NCI-H82 (cell line): ENCODE data around the gene VPS35L.

Experiments
- DNase-seq: peaks from one replicate; lab custom pipeline; 2025; lab: John Stamatoyannopoulos, UW

The VPS35L gene

DNA sequence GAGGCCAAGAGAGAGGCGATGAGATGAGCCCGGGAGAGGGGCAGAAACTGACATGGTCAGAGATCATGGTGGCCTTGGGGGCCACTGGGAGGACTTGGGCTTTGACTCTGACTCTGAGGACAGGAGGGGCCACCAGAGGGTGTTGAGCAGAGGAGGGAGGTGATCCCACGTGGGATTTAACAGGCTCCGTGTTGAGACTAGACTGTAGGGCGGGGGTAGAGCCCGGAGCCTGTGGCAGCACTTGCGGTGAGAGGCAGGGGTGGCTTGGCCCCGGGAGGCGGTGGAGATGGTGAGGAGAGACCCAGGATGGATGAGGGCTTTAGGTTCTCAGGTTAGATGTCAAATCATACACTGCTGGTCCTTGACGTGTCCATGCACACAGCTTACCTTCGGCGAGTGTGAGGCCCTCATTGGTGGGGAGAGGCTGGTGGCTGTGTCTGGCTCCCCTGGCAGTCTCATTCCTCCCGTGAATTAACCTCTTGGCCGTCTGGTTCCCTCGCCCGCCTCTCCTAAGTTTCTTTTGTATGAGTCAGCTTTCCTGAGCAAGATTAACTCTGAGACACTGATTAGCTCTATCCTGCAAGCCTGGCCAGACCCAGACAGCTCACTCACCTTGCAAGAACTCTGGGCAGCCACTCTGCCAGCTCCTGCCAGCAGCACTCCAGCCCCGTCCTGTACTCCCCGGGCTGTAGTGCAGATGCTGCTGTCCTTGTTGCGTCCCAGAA, 39.7 kb downstream of the VPS35L start:
- DNase-seq, result peak; percentile 3

DNA sequence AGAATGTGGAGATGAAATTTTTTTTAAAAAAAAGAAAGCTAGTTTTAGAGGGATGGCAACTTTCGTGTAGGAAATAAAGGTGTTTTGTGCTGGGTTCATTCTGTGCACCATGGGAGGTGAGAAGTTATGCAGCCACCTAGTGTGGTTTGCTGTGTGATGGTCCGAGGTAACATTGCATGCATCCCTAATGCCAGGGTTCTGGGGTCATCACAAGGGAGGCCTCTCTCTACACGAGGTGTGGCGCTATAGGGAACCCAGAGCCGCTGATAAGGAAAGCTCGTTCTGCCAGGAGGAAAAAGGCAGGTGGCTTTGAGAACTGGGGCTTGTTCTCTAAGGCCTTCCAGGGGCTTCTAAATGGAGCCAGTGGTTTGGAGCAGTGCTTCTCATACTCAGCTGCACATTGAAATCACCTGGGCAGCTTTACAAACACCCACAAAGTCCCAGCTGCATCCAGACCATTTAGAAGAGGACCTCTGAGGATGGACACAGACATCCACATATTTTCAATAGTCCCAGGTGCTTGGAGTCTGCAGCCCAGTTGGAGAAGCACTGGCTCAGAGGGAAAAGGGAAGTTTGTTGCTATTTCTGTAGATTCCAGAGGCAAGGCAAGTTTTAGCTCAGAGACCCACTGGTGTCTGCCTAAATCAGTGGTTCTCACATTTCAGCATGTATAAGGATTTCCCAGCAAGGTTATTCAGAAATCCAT, 43.5 kb downstream of the VPS35L start:
- no peak for DNase-seq

DNA sequence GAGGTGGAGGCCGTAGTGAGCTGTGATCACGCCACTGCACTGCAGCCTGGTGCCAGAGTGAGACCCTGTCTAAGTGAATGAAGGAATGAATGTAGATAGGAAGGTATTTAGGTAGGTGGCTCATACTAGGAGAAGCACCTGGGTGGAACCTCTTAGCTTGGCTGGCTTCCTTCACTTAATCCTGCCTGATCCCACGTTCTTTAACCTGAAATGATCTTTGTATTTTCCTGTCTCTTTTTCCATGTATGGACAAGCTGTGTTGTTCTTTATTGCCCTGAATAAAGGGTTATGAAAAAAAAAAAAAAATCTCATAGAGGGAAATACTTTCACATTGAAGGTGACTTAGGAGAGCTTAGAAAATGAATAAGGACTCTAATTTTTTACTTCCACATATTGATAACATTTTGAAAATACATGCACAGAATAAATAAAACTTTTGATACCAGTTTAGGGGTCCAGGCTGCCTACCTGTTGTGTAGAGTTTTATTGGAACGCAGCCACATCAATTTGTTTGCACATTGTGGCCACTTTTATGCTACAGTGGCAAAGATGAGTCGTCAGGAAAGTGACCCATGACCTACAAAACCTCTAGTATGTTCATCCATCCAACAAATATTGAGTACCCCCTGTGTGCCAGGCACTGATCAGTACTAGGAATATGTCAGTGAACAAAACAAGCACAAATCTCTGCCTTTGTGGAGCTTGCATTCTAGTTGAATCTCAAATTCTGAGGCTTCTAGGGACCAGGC, 44.6 kb downstream of the VPS35L start:
- DNase-seq, result no peak

DNA sequence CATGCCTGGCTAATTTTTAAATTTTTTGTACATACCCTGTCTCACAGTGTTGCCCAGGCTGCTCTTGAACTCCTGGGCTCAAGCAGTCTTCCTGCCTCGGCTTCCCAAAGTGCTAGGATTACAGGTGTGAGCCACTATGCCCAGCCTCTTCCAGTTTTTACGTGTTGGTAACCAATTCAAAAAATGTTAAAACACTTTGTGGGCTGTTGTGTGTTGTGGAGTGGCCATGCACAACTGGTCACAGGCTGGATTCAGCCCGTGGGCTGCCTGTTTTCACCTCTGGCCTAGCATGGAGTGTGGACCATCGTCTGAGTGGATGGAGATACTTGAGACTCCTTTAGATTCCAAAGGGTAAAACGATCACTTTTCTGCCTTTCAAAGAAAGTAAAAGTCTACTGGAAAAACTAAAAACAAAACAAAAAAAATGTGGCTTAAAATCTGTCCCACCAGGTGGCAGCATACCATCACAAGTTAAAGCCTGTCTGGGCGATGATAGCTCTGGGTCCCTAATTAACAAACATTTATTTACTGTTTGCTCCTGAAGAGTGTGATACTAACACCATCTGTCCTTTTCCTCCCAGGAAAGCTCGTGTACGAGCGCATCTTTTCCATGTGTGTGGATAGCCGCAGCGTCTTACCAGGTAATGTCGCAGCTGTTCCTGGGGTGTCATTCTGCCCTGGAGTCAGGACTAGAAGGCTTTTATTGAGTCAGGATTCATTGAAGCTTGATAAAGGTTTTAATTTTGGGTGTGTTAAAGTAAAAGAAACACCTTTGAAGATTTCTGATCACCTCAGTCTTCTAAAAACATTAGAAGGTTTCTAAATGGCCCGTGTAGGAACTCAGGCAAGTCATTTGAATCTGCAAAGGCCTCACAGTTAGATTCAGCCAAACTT, 45.8 kb downstream of the VPS35L start:
- peak; percentile 65 for DNase-seq

DNA sequence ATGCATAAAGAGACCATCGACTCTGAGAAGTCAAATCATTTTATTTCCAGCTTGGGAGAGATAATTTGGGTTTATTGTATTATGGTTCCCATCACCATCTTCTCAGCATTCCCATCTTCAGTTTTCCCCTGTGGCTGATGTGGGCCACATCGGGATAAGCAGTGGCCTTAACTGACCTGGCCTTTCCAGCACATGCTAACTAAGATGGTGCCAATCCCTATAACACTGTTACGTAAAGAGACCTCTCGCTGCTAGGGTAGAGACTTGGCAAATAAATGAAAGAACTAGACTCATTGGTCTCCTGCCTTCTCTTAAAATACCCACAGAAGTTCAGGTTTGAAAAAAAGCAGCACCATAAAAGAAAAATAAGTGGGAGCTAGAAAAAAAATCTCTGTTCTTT, 49.4 kb downstream of the VPS35L start:
- no peak for DNase-seq

DNA sequence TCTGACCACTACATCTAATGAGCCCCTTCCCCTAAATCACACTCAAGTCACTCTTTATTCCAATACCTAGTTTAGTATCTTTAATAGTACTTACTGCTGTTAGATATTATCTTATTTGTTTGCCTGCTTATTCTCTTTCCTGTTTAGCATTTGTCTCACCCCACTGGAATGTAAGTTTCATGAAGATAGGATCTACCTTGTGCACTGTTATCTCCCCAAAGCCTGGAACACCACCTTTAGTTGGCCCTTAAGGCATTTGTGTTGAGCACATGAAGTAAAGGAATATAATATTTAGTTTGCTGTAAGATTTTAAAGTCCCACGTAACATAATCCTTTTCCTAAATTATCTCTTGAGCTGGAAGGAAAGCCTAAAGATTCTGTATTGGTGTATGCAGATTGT, 50.2 kb downstream of the VPS35L start:
- no peak for DNase-seq

DNA sequence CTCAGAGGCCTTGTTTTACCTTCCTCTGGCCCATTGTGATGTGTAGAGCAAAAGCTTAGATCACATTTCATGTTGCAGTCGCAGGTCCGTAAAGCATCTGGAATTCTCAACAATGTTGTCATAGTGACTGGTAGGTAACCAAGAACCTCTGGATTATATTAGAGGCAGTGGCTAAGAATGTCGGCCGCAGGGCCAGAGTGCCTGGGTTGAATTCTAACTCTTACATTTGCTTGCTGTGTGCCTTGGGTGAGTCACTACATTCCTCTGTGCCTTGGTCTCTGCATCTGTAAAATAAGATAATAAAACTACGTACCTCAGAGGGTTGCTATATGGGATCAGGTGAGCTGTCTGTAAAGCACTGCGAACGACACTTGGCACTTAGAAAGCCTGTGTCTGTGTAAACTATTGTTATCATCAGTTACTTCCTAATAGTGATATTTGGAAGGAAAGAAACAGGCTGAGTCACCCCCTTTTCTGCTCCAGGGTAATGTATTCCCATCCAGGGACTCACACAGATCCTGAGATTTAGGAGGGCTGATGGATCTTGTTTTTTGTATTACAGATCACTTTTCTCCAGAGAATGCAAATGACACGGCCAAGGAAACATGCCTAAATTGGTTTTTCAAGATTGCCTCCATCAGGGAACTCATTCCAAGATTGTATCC, 52.2 kb downstream of the VPS35L start:
- no peak for DNase-seq

DNA sequence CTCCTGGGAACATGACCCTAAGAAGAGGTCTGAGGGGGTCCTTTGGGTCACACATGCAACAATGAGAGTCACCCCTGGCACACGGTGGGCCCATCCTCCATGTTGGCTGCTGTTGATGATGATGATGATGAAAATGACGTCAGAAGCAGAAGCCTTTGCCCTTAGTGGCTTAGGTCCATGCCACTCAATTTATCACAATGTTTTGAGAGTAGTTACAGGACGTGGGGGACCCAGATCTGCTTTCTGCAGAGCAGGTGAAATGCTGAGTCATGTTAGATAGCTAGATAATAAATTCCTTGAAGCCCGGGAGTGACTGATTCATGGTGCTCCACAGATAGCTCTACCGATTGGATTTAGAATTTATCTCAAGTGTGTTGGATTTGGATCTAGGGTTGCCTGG, 53.9 kb downstream of the VPS35L start:
- DNase-seq, result no peak

DNA sequence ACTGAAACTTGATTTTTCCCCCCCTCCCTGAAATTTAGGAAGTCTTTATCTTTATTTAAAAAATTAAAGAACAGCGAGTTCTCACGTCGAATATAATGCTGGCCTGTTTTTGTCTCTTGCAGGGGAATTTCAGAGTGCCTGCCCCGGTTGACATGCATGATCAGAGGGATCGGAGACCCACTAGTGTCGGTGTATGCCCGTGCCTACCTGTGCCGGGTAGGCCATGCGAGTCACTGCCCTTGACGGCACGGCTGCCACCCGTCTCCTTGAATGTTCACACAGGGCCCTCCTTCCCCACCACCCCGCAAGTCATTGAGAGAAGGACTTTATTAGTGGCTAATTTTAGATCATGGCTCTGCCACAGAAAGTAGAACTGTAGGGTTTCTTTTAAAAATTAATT, 54.7 kb downstream of the VPS35L start:
- DNase-seq, result no peak

DNA sequence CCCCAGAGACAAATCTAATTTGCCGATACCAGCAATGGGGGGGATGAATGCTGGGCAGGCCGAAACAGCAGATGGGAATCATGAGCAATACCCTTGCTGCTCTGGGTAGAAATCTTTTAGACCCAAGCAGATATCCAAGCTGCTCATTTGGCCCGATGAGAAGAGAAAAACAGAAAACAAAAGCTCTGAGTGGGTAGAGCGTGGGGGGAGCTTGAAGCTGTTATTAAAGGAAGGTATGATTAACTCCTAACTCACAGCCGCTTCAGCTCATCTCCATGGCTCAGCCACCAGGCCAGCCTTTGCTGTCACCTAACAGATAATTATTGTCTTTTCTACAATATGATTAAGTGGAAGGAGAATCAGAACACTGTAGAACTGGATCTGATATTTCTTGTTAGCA, 58.3 kb downstream of the VPS35L start:
- no peak for DNase-seq

DNA sequence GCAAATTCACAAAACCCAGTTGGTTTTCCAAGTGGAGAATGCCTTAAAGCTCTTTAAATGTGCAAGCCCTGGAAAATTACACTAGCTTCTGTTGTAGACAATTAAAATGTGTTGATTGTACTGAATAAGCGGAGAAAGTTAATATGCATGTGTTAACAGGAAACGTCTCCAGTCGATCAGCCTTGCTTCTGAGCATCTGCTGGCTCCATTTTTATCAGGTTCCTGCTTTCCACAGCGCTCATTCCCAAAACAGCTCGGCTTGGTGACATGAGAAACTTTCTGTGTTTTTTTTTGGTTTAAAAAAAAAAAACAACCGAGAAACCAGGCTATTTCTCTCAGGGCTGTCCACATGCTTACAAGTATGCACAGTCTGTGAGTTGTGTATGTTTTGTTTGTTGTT, 60.7 kb downstream of the VPS35L start:
- DNase-seq, result no peak

DNA sequence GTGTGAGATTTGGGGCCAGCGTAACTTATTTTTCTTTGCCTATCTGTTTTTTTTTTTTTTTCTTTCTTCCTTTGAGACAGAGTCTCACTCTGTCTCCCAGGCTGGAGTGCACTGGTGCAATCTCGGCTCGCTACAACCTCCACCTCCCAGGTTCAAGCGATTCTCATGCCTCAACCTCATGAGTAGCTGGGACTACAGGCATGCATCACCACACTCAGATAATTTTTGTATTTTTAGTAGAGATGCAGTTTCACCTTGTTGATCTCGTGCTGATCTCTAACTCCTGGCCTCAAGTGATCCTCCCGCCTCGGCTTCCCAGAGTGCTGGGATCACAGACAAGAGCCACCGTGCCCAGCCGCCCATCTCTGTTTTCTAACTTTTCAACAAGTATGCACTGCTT, 63.4 kb downstream of the VPS35L start:
- no peak for DNase-seq

DNA sequence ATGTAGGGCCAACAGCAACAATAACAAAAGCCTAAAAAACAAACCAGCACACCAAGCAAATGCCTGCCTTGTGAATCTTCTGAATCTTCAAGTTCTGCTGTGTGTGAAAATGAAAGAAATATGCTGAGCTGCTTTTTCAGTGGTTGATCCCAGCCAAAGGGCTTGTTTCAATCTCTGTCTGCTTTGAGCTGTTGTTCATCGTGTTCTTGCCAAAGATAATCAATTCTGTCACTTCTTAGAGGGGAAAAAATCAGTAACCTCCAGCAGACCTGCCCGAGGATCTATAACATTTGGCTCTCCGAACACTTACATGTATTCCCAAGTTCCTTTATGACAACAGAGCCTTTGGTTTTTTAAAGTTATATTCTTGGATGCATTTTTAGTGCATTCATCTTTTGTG, 65.9 kb downstream of the VPS35L start:
- DNase-seq, result no peak

DNA sequence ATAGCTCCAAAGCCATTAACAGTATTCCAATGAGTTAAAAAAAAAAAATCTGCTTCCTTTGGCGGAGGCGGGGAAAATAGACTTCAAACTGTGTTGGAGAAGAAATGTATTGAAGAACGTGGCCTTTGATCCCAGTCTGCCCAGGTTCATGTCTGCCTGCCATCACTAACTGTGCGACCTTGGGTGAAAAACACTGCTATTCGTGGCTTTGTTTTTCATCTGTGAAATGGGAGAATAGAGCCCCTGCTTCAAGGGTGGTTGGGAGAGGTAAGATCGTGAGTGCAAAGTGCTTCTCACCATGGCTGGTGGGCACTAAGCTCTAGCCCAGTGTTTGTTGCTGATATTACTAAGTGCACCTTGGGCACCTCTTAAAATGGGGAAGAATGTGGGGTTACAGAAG, 69.5 kb downstream of the VPS35L start:
- no peak for DNase-seq

DNA sequence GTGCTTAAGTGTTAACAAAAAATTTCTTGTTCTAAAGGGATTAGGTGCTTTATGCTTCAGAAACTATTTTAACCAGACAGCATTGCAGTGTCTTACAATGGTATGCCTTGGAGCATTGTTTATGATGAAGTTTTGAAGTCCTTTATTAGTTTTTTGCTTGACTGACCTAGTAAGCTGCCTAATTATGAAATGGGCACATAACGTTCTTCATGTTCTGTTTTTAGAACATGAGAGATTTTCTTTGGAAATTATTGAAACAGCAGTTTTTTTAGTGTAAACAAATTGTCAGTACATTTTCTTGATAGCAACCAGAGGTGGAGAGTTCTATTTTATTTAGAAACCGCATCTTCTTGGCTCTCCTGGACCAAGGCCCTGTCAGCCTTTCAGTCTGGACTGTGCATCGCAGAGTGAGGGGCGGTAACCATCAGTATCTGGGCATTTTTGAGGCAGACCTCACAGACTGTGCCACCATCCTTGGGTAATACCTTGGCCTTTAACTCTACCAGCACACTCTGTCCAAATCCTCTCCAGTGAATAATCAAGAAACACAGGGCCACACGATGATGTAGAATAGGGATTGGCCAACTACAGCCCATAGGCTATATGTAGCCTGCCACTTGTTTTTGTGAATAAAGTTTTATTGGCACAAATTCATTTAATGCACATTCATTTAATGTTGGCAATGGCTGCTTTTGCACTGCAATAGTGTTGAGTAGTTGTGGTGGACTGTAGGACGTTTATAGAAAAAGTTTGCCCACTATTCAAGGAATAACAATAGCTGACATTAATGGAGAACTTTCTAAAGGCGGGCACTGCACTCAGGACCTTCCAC, 81.1 kb downstream of the VPS35L start:
- no peak for DNase-seq

DNA sequence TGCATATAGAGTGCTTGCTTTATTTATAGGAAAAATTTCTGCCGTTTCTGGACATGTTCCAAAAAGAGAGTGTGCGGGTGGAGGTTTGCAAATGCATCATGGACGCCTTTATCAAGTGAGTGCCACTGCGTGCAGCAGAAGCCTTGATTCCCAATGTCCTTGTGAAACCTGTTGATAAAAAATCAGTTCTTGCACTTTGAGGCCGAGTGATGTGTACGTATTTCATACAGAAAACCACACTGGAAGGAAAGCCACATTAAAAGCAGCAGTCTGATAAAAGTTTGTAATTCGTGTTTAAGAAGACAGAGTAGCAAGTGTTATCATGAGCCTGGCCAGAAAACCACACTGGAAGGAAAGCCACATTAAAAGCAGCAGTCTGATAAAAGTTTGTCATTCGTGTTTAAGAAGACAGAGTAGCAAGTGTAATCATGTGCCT, 84.5 kb downstream of the VPS35L start:
- no peak for DNase-seq

DNA sequence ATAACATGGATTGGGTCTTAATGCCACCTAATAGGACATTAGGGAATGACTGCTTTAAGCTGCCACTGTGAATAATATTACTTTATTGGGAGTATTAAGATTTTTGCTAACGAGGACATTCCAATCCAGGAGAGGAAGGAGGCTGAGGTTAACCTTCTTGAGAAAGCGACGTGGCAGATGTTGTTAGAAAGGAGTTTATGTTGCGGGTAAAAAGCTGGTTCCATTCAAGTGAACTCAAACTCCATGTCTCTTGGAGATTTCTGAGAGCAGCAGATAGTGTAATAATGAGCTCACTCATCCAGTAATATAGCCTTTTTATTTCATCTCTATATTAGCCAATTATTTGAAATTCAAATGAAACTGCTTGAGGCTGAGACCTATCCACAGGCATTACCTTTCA, 87.0 kb downstream of the VPS35L start:
- no peak for DNase-seq

DNA sequence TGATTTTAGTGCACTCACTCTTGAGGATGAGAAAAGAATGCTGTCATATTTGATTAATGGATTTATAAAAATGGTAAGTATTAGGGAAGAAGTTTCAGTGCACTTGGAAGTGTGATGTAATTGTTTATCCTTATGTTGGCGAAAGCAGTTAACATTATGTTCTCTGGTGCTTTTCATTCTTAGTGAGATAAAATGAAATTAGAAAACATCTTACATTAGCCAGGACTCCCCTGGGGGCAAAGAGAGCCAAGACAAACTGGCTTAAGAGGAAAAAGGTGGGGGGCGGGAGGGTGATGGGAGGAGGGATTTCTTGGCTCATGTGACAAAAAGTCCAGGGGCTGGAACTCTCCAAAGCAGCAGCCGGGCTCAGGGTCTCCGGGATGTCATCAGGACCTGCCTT, 89.4 kb downstream of the VPS35L start:
- no peak for DNase-seq

DNA sequence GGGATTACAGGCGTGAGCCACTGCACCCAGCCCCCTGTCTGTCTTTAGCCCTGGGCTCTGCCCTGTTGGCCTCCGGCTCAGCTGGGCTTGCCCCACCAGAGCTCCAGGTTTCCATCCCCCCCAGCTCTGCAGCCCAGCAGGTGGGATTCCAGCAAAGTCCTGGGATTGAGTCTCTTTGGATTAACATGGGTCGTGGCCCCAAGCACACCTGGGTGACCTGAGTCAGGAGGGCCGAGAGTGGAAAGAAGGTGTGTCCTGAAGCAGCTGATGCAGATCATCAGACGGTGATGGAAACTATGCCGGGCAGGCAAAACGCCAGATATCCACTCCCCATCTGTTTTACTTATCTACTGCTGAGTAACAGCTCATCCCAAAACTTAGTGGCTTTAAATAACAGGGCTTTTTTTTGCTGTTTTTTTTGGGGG, 90.1 kb downstream of the VPS35L start:
- no peak for DNase-seq

DNA sequence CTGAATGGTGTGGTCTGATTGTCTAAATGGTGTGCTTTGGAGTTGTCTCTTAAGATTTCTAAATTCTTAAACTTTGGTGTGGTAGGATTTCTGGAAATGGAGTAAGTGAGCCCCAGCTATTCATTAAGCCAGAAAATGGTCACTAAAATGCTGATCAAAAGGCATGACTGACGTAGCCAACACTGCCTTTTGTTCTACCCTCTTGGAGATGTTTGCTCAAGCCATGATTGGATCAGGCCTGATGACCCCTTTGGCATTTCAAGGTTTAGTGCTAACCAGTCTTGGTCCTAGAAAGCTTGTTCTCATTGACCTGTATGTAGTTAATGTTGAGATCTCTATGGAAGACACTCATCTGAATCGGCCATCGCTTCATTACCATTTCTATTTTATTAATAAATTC, 94.5 kb downstream of the VPS35L start:
- no peak for DNase-seq

DNA sequence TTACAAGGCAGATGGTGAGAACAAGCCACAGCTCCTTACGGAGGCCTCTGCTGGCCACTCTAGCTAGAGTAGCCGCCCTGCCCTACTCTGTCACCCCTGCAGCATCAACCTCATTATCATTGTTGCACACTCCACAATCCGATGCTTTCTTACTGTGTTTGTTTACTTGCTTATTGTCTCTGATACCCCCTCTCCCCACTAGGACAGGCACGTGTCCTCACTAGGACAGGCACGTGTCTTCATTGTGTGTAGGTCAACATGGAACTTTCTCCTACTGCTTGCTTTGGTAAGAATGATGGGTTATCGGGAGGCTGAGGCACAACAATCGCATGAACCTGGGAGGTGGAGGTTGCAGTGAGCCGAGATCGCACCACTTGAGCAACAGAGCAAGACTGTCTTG, 98.6 kb downstream of the VPS35L start:
- no peak for DNase-seq
